H9 (cell line): ENCODE data around the gene FNDC3A. TPM values are rescaled to one million over a fixed set of nuclear protein-coding genes. Genes with fewer than 3 reads are reported as not detected.

Source experiments
- DNase-seq: peaks from one replicate; pipeline ENCODE4 v3.0.0-alpha.2; 2017
- H2AFZ ChIP-seq: one replicate; pipeline ENCODE4 v1.6.1; 2013; ENCODE audit warnings: mild to moderate bottlenecking, low read length, control low read depth, moderate library complexity
- H2AK5ac ChIP-seq: 2 replicates; pipeline ENCODE4 v1.6.1; 2013; ENCODE audit warnings: low read length, control low read depth, mixed read lengths; ENCODE audit not compliant: insufficient read length
- H2BK120ac ChIP-seq: one replicate; pipeline ENCODE4 v1.6.1; 2013; ENCODE audit warnings: low read depth, mild to moderate bottlenecking, low read length, control low read depth, inconsistent platforms; ENCODE audit not compliant: poor library complexity, severe bottlenecking
- H2BK12ac ChIP-seq: 2 replicates; pipeline ENCODE4 v1.6.1; 2013; ENCODE audit warnings: low read length, control low read depth, mixed read lengths, low read depth; ENCODE audit not compliant: insufficient read length
- H2BK15ac ChIP-seq: 2 replicates; pipeline ENCODE4 v1.6.1; 2013; ENCODE audit warnings: low read depth, low read length, control low read depth
- H2BK20ac ChIP-seq: one replicate; pipeline ENCODE4 v1.6.1; 2013; ENCODE audit warnings: low read depth, mild to moderate bottlenecking, low read length, control low read depth, inconsistent platforms; ENCODE audit not compliant: poor library complexity, severe bottlenecking
- H2BK5ac ChIP-seq: 2 replicates; pipeline ENCODE4 v1.6.1; 2013; ENCODE audit warnings: low read length, control low read depth, mixed read lengths; ENCODE audit not compliant: insufficient read length
- H3K14ac ChIP-seq: 2 replicates; pipeline ENCODE4 v1.6.1; 2013; ENCODE audit warnings: low read length, control low read depth; ENCODE audit not compliant: insufficient read depth
- H3K18ac ChIP-seq: 2 replicates; pipeline ENCODE4 v1.6.1; 2013; ENCODE audit warnings: low read depth, mild to moderate bottlenecking, mixed read lengths, low read length, control low read depth; ENCODE audit not compliant: insufficient read length
- H3K23ac ChIP-seq: 2 replicates; pipeline ENCODE4 v1.6.1; 2013; ENCODE audit warnings: low read length, control low read depth, mixed read lengths, low read depth; ENCODE audit not compliant: insufficient read length
- H3K23me2 ChIP-seq: 2 replicates; pipeline ENCODE4 v1.6.1; 2013; ENCODE audit warnings: low read depth, mild to moderate bottlenecking, mixed read lengths, low read length, control low read depth; ENCODE audit not compliant: insufficient read length, poor library complexity, severe bottlenecking
- H3K27ac ChIP-seq: 2 replicates; pipeline ENCODE4 v1.5.1; 2013; ENCODE audit warnings: low read length, control low read depth, mixed read lengths, low read depth; ENCODE audit not compliant: insufficient read length
- H3K27me3 ChIP-seq: 2 replicates; pipeline ENCODE4 v1.6.1; 2013; ENCODE audit warnings: low read length, control low read depth, inconsistent platforms; ENCODE audit not compliant: insufficient read depth
- H3K4ac ChIP-seq: 2 replicates; pipeline ENCODE4 v1.6.1; 2013; ENCODE audit warnings: low read depth, mild to moderate bottlenecking, control low read depth, inconsistent platforms, low read length, moderate library complexity
- H3K4me1 ChIP-seq: 2 replicates; pipeline ENCODE4 v1.6.1; 2013; ENCODE audit warnings: low read length, control low read depth, inconsistent platforms; ENCODE audit not compliant: insufficient read depth
- H3K4me2 ChIP-seq: 2 replicates; pipeline ENCODE4 v1.6.1; 2013; ENCODE audit warnings: low read length, control low read depth, mixed read lengths; ENCODE audit not compliant: insufficient read length, insufficient read depth
- H3K56ac ChIP-seq: 2 replicates; pipeline ENCODE4 v1.6.1; 2013; ENCODE audit warnings: low read depth, mild to moderate bottlenecking, mixed read lengths, low read length, control low read depth; ENCODE audit not compliant: insufficient read length
- H3K79me1 ChIP-seq: 2 replicates; pipeline ENCODE4 v1.6.1; 2013; ENCODE audit warnings: low read depth, mild to moderate bottlenecking, moderate library complexity, low read length, control low read depth, inconsistent platforms; ENCODE audit not compliant: insufficient read depth, poor library complexity, severe bottlenecking
- H3K79me2 ChIP-seq: 2 replicates; pipeline ENCODE4 v1.6.1; 2013; ENCODE audit warnings: low read length, control low read depth, inconsistent platforms; ENCODE audit not compliant: insufficient read depth
- H3K9ac ChIP-seq: 2 replicates; pipeline ENCODE4 v1.6.1; 2013; ENCODE audit warnings: low read length, control low read depth, mixed read lengths; ENCODE audit not compliant: insufficient read length; ENCODE audit errors: extremely low read depth
- H3K9me3 ChIP-seq: one replicate; pipeline ENCODE4 v1.6.1; 2013; ENCODE audit warnings: low read depth, low read length, inconsistent platforms; ENCODE audit not compliant: control insufficient read depth
- H3T11ph ChIP-seq: one replicate; pipeline ENCODE4 v1.6.1; 2013; ENCODE audit warnings: mild to moderate bottlenecking, low read length, control low read depth, inconsistent platforms
- H4K20me1 ChIP-seq: one replicate; pipeline ENCODE4 v1.6.1; 2013; ENCODE audit not compliant: control insufficient read depth, insufficient read length, insufficient read depth
- H4K5ac ChIP-seq: 2 replicates; pipeline ENCODE4 v1.6.1; 2013; ENCODE audit warnings: low read depth, mild to moderate bottlenecking, mixed read lengths, low read length, control low read depth; ENCODE audit not compliant: insufficient read length
- H4K8ac ChIP-seq: replicated peaks from 2 replicates; pipeline ENCODE4 v1.6.1; 2013; ENCODE audit warnings: low read length, control low read depth, mixed read lengths, low read depth; ENCODE audit not compliant: insufficient read length
- H4K91ac ChIP-seq: 2 replicates; pipeline ENCODE4 v1.6.1; 2013; ENCODE audit warnings: low read depth, mild to moderate bottlenecking, moderate library complexity, mixed read lengths, low read length, control low read depth; ENCODE audit not compliant: insufficient read length
- H3K27ac Mint-ChIP-seq, 3 experiments: 2 replicates in 2 of 3; 3 replicates in 1 of 3; pipeline ENCODE4 v1.8.0; 2020 to 2021; ENCODE audit warnings: mixed read lengths in 3 of 3, mild to moderate bottlenecking in 1 of 3, moderate library complexity in 1 of 3
- H3K27me3 Mint-ChIP-seq: 2 replicates; pipeline ENCODE4 v1.8.0; 2021; ENCODE audit warnings: low read depth, mild to moderate bottlenecking, moderate library complexity, mixed read lengths
- H3K36me3 Mint-ChIP-seq, 3 experiments: 2 replicates in 2 of 3; 3 replicates in 1 of 3; pipeline ENCODE4 v1.8.0; 2020 to 2021; ENCODE audit warnings: low read depth in 3 of 3, mixed read lengths in 3 of 3; ENCODE audit not compliant: insufficient read depth in 1 of 3
- H3K4me1 Mint-ChIP-seq, 2 experiments: 2 replicates each; pipeline ENCODE4 v1.8.0; 2020; ENCODE audit warnings: mixed read lengths in 2 of 2
- H3K4me3 Mint-ChIP-seq, 2 experiments: 2 replicates in 1 of 2; 3 replicates in 1 of 2; pipeline ENCODE4 v1.8.0; 2020 to 2021; ENCODE audit warnings: mild to moderate bottlenecking in 2 of 2, mixed read lengths in 2 of 2, moderate library complexity in 1 of 2
- H3K9me3 Mint-ChIP-seq, 2 experiments: 2 replicates in 1 of 2; 3 replicates in 1 of 2; pipeline ENCODE4 v1.8.0; 2020; ENCODE audit warnings: mild to moderate bottlenecking in 2 of 2, mixed read lengths in 2 of 2, moderate library complexity in 1 of 2
- total RNA-seq: library from RNA; stranded (reverse); gene quantifications from 2 replicates; pipeline ENCODE4 v1.2.1, GENCODE V29; 2021
- TF ChIP-seq, protein P1 (sequence below): fragments of 200-600 bp; sonication (generic); conservative IDR thresholded peaks from 3 replicates; pipeline ENCODE4 v1.8.0; 2021; ENCODE audit warnings: antibody characterized with exemption, mild to moderate bottlenecking

The FNDC3A gene
- total RNA-seq, 1 experiment from 2014 or later, result 27.4 TPM

DNA sequence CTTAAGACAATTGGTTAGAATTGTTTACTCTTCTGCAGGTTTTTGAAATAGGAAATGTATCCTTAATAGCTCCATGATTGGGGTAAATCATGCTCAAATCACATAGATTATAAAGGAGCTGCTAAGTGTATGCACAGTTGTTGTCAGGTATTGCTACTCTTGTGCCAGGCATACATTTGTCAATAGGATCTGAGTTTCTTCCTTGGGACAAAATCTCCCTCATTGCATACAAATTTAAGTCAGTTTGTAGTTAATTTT is 135.1 kb downstream of the FNDC3A start:
- H3K23me2 ChIP-seq, result peaks cover 6% of the 10 kb centered on the region
- H4K8ac ChIP-seq, result no peak overlapping the region
- no peak overlapping the region for H3K9ac ChIP-seq
- H3K4me3 Mint-ChIP-seq, result peak overlapping the region; percentile 80 to 88
- no peak overlapping the region for H3K27ac ChIP-seq
- no peak overlapping the region for H3K27ac Mint-ChIP-seq
- H4K20me1 ChIP-seq, result no peaks in the 10 kb centered on the region
- no peaks in the 10 kb centered on the region for H3K9me3 ChIP-seq
- H2BK12ac ChIP-seq, result no peak overlapping the region
- no peak overlapping the region for H4K91ac ChIP-seq
- H2BK120ac ChIP-seq, result no peak overlapping the region
- no peaks in the 10 kb centered on the region for H3K27me3 Mint-ChIP-seq
- H2AFZ ChIP-seq, result no peak overlapping the region
- no peak overlapping the region for H2BK5ac ChIP-seq
- H3K79me1 ChIP-seq, result no peaks in the 10 kb centered on the region
- H3K27me3 ChIP-seq, result no peaks in the 10 kb centered on the region
- no peaks in the 10 kb centered on the region for H3K4me1 ChIP-seq
- H3K18ac ChIP-seq, result no peak overlapping the region
- H3K14ac ChIP-seq, result no peak overlapping the region
- no peak overlapping the region for H2AK5ac ChIP-seq
- no peak overlapping the region for H2BK20ac ChIP-seq
- peaks cover 2% of the 10 kb centered on the region; the same call in 1 of the 2 replicates for H3K79me2 ChIP-seq
- no peak overlapping the region for H3T11ph ChIP-seq
- H3K56ac ChIP-seq, result no peak overlapping the region
- TF ChIP-seq, protein P1, sequence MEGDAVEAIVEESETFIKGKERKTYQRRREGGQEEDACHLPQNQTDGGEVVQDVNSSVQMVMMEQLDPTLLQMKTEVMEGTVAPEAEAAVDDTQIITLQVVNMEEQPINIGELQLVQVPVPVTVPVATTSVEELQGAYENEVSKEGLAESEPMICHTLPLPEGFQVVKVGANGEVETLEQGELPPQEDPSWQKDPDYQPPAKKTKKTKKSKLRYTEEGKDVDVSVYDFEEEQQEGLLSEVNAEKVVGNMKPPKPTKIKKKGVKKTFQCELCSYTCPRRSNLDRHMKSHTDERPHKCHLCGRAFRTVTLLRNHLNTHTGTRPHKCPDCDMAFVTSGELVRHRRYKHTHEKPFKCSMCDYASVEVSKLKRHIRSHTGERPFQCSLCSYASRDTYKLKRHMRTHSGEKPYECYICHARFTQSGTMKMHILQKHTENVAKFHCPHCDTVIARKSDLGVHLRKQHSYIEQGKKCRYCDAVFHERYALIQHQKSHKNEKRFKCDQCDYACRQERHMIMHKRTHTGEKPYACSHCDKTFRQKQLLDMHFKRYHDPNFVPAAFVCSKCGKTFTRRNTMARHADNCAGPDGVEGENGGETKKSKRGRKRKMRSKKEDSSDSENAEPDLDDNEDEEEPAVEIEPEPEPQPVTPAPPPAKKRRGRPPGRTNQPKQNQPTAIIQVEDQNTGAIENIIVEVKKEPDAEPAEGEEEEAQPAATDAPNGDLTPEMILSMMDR, result no peak
- H3K36me3 Mint-ChIP-seq, result peaks cover 6 to 10% (median 8%) of the 10 kb centered on the region in 3 experiments; a peak in 6 of 7 replicates
- H3K4ac ChIP-seq, result no peak overlapping the region
- no peak for DNase-seq
- no peak overlapping the region for H4K5ac ChIP-seq
- H3K9me3 Mint-ChIP-seq, result no peaks in the 10 kb centered on the region
- H3K4me2 ChIP-seq, result peak overlapping the region; percentile 49
- H2BK15ac ChIP-seq, result no peak overlapping the region
- H3K23ac ChIP-seq, result no peak overlapping the region
- peaks cover 21 to 23% of the 10 kb centered on the region in 2 experiments for H3K4me1 Mint-ChIP-seq
